ENCODE results near the gene WRAP73. TPM values are rescaled to one million over a fixed set of nuclear protein-coding genes. Genes with fewer than 3 reads are reported as not detected.

WRAP73 gene
- total and polyA plus RNA-seq, 9 of the 15 experiments (the other 6 are each of a cell fraction or from before 2014, with no cell fraction given) = 4.3 to 51.8 (median 30.1) TPM

DNA sequence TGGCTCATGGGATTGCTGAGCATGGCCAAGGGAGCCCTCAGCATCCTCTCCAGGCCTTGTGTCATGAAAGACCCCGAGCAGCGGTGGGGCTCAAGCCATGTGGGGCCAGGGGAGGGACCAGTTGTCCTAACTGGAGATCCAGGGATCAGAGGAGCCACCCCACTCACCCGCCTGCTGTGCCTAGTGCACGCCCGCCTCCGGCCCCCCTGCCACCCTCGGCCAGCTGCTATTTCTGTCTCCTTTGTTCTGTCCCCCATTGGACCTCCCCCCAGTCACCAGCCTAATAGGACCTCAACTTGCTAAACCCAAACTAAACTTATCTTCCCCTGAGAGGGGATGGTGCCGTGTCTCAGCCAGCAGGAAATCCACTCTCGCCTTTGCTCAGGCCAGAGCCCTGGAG lies 46.8 kb upstream of the WRAP73 start (continued):
- TF ChIP-seq POLR2H (tag; IDR thresholded peaks at IDR 0.05; ENCODE audit: low read depth) = no peak
- no peak for TF ChIP-seq FOSL1 (tag; conservative IDR thresholded peaks at IDR 0.05)

- H3K4me2 ChIP-seq (ENCODE audit: insufficient read depth, low read length) = no peak overlapping the region
- H3K27ac ChIP-seq (ENCODE audit: extremely low read depth, low read depth, low read length) = no peak overlapping the region
- H3K4me1 ChIP-seq (replicated peaks in 1 of 2; ENCODE audit: control insufficient read depth in 2 of 2, insufficient read depth in 2 of 2, low read length in 2 of 2) = peaks cover 0 to 60% of the 10 kb centered on the region in 2 experiments; a peak in 2 of 5 replicates
- in situ Hi-C loops (cut with MboI) (no loop called here), intact Hi-C loops (cut with micrococcal nuclease) (loop anchor here (1.0 kb wide), 1 partner anchor 29 kb away; no protein-coding TSS in a partner anchor)
- peaks cover 50 to 75% of the 10 kb centered on the region in 2 experiments for H3K27me3 ChIP-seq (ENCODE audit: control insufficient read depth in 2 of 2, insufficient read depth in 2 of 2, low read length in 2 of 2)
- WGBS (ENCODE audit: insufficient coverage, low coverage, missing lambda C conversion rate) = 13% methylated on average over 31 of the region's 33 CpGs
- no TSS peak for BruUV-seq (replicated peaks)
- no peak overlapping the region for H3K9ac ChIP-seq (ENCODE audit: insufficient read depth in 1 of 2, low read depth in 2 of 2, low read length in 2 of 2)
- POLR2A ChIA-PET = interaction anchor here (0.6 kb wide), 2 partner anchors 14 to 33 kb away, joined by 3 read pairs; no protein-coding TSS in a partner anchor
- H3K4me3 ChIP-seq = no peak overlapping the region
- peaks cover 34% of the 10 kb centered on the region for H4K20me1 ChIP-seq (replicated peaks; ENCODE audit: control insufficient read depth, insufficient read depth, low read length)
- CTCF ChIA-PET (ENCODE audit: low intra/inter-chr PET ratio) = interaction anchor here (0.5 to 0.7 kb wide), 2 partner anchors 112 to 366 kb away, joined by 3 read pairs; no protein-coding TSS in a partner anchor
- no peak overlapping the region for H2AFZ ChIP-seq (ENCODE audit: low read depth, low read length)
- no peaks in the 10 kb centered on the region for H3K36me3 ChIP-seq (ENCODE audit: control insufficient read depth, insufficient read depth, low read length)
- FAIRE-seq (no peak), ATAC-seq (peak; percentile 91), DNase-seq (ENCODE audit: extremely low read depth in 1 of 4, low spot score in 3 of 4) (peak; percentile 54 to 85 (median 83))
- H3K9me1 ChIP-seq (ENCODE audit: control insufficient read depth, insufficient read depth, low read length) = no peaks in the 10 kb centered on the region
- no peaks in the 10 kb centered on the region for H3K79me2 ChIP-seq (ENCODE audit: control insufficient read depth, insufficient read depth, low read length)
- 0 out of 2 replicates have a peak, but pooled peaks cover 2% of the 10 kb centered on the region for H3K9me3 ChIP-seq (replicated peaks; ENCODE audit: control insufficient read depth, insufficient read depth, low read depth, low read length)
- peak; percentile 29; the same call in 1 of the 2 replicates for TF ChIP-seq TFAP4 (CRISPR knock-in tag; IDR thresholded peaks at IDR 0.05; ENCODE audit: borderline replicate concordance)
- TF ChIP-seq STAG1 (CRISPR knock-in tag; IDR thresholded peaks at IDR 0.05; ENCODE audit: borderline replicate concordance) = peak; percentile 37; the same call in 1 of the 2 replicates
- TF ChIP-seq XRCC3 (IDR thresholded peaks at IDR 0.05) = no peak
- TF ChIP-seq, protein P1, sequence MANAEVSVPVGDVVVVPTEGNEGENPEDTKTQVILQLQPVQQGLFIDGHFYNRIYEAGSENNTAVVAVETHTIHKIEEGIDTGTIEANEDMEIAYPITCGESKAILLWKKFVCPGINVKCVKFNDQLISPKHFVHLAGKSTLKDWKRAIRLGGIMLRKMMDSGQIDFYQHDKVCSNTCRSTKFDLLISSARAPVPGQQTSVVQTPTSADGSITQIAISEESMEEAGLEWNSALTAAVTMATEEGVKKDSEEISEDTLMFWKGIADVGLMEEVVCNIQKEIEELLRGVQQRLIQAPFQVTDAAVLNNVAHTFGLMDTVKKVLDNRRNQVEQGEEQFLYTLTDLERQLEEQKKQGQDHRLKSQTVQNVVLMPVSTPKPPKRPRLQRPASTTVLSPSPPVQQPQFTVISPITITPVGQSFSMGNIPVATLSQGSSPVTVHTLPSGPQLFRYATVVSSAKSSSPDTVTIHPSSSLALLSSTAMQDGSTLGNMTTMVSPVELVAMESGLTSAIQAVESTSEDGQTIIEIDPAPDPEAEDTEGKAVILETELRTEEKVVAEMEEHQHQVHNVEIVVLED (CRISPR knock-in tag; IDR thresholded peaks at IDR 0.05) = no peak
- TF ChIP-seq PTBP1 (IDR thresholded peaks at IDR 0.05; ENCODE audit: low read depth, low read length) = no peak
- TF ChIP-seq, protein P2, sequence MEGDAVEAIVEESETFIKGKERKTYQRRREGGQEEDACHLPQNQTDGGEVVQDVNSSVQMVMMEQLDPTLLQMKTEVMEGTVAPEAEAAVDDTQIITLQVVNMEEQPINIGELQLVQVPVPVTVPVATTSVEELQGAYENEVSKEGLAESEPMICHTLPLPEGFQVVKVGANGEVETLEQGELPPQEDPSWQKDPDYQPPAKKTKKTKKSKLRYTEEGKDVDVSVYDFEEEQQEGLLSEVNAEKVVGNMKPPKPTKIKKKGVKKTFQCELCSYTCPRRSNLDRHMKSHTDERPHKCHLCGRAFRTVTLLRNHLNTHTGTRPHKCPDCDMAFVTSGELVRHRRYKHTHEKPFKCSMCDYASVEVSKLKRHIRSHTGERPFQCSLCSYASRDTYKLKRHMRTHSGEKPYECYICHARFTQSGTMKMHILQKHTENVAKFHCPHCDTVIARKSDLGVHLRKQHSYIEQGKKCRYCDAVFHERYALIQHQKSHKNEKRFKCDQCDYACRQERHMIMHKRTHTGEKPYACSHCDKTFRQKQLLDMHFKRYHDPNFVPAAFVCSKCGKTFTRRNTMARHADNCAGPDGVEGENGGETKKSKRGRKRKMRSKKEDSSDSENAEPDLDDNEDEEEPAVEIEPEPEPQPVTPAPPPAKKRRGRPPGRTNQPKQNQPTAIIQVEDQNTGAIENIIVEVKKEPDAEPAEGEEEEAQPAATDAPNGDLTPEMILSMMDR (IDR thresholded peaks at IDR 0.05 in 2 of 3, conservative IDR thresholded peaks at IDR 0.05 in 1 of 3; ENCODE audit: insufficient read depth in 2 of 3, low read depth in 1 of 3, low read length in 3 of 3) = peak; percentile 69 to 88 (median 80)
- peak; percentile 44 for TF ChIP-seq SMC3 (conservative IDR thresholded peaks at IDR 0.05; ENCODE audit: insufficient read depth, low read depth, low read length)
- TF ChIP-seq YY1 (IDR thresholded peaks at IDR 0.05; ENCODE audit: borderline replicate concordance in 1 of 3, control insufficient read depth in 1 of 3, extremely low read depth in 1 of 3, insufficient read depth in 3 of 3, insufficient read length in 1 of 3, insufficient replicate concordance in 2 of 3, low read depth in 1 of 3, low read length in 2 of 3) = peak in 1 of 3 experiments; percentile 8
Measured at GRCh38 chr1:3695326-3696217, 45.7 kb upstream of the WRAP73 start.
